Coronary artery (tissue), 2 donors: ENCODE measurements around the gene KCNJ10.

ENCODE experiments used
- DNase-seq: peaks from one replicate; pipeline ENCODE4 v3.0.0-alpha.2; 2017; ENCODE audit warnings: low spot score
- H3K27ac ChIP-seq, 2 donors: fragments of 200-600 bp; sonication (generic); one replicate each; pipeline ENCODE4 v1.5.1; 2016 to 2019
- H3K4me3 ChIP-seq: fragments of 200-600 bp; sonication (generic); 2 replicates; pipeline ENCODE4 v1.5.1; 2016; ENCODE audit warnings: mild to moderate bottlenecking, moderate library complexity
- CTCF ChIP-seq: fragments of 200-600 bp; sonication (generic); IDR thresholded peaks from one replicate; pipeline ENCODE4 v1.5.1; 2019; ENCODE audit warnings: antibody characterized with exemption

KCNJ10 gene

GRCh38 chr1:159991513-159991912, 78.4 kb downstream of the KCNJ10 start:
- no peak for DNase-seq
- no peak overlapping the region for H3K27ac ChIP-seq
- no peak overlapping the region for H3K4me3 ChIP-seq
- no peak for TF ChIP-seq CTCF

DNA sequence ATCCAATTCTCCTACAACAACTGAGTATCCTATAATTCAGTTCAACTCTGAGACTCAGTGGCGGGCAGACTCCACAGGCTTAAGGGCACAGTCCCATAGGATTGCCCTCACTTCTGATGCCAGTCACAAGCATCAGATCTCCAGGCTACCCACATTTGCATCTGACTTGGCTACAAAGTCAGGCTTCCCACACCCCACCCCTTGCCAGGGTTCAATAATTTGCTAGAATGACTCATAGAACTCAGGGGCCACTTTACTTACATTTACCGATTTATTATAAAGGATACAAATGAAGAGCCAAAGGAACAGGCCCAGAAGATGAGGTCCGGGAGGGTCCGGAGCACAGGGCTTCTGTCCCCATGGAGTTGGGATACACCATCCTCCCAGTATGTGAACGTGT, 80.0 kb downstream of the KCNJ10 start:
- no peak for DNase-seq
- TF ChIP-seq CTCF, result no peak
- Histone ChIP-seq H3K27ac (no peak overlapping the region), H3K4me3 (no peak overlapping the region)

- no peak overlapping the region for H3K27ac ChIP-seq
- DNase-seq, result no peak
- TF ChIP-seq CTCF, result no peak
- H3K4me3 ChIP-seq, result no peak overlapping the region
These were observed 80.4 kb downstream of the KCNJ10 start for GRCh38 chr1:159989581-159989980.

- H3K27ac ChIP-seq, result no peak overlapping the region
- no peak for DNase-seq
- H3K4me3 ChIP-seq, result no peak overlapping the region
- no peak for TF ChIP-seq CTCF
These were observed 82.0 kb downstream of the KCNJ10 start for GRCh38 chr1:159988006-159988405.

DNA sequence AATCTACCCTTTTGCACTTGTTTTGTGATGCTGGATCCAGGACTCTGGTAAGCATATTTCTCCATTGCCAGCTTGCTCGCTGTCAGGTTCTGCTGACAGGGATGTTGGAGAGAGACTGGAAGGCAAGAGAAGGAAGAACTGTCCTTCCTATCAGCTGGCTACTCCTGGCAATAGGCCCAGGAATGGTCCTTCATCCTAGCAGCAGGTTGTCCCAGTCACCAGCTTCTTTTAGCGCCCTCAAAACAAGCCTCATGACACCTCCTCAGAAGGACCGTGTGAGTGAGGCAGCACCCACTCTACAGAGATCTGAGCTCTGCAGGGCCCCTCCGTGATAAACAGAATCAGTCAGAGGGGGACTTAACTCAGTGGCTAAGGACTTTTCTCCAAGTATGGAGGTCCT, 82.8 kb downstream of the KCNJ10 start:
- no peak overlapping the region for H3K27ac ChIP-seq
- no peak for DNase-seq
- TF ChIP-seq CTCF, result no peak
- no peak overlapping the region for H3K4me3 ChIP-seq

- no peak for DNase-seq
These were observed 83.4 kb downstream of the KCNJ10 start for GRCh38 chr1:159986531-159986930.

DNA sequence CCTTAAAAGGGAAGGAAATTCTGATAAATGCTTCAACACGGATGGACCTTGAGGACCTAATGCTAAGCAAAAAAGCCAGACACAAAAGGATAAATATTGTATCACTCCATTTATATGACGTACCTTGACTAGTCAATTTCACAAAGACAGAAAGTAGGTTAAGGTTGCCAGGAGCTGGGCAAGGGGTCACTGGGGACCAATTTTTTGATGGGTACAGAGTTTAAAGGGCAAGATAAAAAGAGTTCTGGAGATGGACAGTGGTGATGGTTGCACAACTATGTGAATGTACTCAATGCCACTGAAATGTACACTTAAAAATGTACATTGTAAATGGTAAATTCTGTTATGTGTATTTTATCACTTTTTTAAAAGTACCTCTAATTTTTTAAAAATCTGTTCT, 83.9 kb downstream of the KCNJ10 start:
- no peak overlapping the region for H3K4me3 ChIP-seq
- no peak overlapping the region for H3K27ac ChIP-seq
- TF ChIP-seq CTCF, result no peak
- no peak for DNase-seq

More at GRCh38 chr1:159986531-159986930, 83.4 kb downstream of the KCNJ10 start:
- TF ChIP-seq CTCF, result no peak
- no peak overlapping the region for H3K4me3 ChIP-seq
- no peak overlapping the region for H3K27ac ChIP-seq
